Smooth muscle cell of the brain vasculature (primary cell): ENCODE results near the gene TUBGCP2.

ENCODE experiments used
- DNase-seq: peaks from one replicate; pipeline ENCODE4 v3.0.0-alpha.2; 2012; ENCODE audit warnings: low read depth, low spot score

The TUBGCP2 gene

DNA sequence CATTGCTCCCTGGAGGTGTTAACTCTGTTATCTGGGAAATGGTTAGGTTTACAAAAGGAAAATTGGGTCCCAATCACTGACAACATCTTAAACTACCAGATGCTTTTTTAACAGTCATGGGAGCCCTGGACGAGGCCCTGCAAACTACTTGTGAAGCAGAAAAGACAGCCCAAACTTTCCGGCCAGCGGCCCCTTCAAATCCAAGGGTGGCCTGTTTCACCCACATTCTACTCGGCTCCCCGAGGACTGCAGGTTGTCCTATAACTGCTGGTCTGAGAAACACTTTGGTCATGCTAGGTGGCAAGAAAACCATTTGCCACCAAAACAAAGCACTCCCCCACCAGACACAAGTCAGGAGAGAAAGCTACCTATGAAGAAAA lies 2.6 kb downstream of the TUBGCP2 start:
- no peak for DNase-seq

DNA sequence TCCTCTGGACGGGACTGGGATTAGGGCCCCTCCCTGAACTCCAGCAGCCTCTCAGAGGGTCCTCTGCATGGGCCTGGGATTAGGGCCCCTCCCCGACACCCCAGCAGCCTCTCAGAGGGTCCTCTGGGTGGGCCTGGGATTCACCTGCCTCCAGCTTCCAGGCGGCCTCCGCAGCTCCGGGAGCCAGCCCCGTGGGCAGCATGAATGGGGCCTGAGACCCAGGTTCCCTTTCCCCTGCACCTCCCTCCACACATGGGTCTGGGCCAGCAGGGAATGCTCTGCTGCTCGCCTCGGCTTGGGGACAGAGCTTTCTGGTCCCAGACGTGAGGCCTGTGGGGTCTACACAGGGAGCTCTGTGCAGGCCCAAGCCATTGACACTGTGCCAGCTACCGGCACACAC lies 5.5 kb downstream of the TUBGCP2 start:
- DNase-seq = no peak

DNA sequence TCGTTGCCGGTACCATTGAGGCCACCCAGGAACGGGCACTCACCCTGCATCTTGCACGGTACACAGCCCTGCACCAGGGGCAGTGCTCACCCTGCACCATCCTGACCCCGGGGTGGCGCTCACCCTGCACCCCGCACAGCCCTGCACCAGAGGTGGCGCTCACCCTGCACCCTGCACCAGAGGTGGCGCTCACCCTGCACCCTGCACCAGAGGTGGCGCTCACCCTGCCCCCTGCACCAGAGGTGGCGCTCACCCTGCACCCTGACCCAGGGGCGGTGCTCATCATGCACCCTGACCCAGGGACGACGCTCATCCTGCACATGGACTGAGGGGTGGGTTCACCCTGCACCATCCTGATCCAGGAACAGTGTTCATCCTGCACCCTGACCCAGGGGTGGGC lies 6.4 kb downstream of the TUBGCP2 start:
- DNase-seq = no peak

- DNase-seq = no peak
These were observed 8.9 kb downstream of the TUBGCP2 start for GRCh38 chr10:133299738-133300137.

DNA sequence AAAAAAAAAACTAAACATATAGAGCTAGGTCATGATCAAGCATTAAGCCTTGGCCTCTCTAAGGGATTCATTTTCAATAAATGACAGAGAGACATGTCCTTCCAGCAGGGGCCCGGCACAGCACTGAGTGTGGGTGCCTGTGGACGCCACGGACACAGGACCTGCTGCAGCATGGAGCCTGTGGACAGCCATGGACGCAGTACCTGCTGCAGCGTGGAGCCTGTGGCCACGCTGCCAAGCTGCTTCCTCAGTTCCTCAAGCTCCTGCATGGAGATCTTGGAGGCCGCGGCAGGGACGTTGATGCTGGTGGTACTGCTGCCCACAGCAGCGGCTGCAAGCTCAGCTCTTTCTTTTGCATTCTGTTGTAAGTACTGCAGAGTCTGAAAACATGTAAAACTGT lies 9.4 kb downstream of the TUBGCP2 start:
- DNase-seq = no peak

DNA sequence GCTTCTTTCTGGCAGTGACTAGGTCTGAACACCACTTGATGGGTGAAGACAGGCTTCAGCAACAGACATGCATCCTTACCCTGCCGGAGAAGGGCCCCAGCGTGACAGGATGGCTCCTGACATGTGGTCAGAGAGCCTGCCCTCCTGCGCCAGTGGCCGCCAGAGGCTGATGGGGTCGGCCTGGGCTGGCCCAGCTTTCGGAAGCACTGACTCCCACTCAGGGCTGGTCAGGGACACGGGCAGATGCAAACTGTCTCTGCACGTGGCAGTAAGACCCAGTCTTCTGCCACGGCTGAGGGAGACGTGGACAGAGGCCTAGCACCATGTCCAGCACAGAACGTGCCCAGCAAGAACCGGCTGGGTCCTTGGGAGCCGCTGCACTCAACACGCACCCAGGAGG lies 10.2 kb downstream of the TUBGCP2 start:
- DNase-seq = no peak

DNA sequence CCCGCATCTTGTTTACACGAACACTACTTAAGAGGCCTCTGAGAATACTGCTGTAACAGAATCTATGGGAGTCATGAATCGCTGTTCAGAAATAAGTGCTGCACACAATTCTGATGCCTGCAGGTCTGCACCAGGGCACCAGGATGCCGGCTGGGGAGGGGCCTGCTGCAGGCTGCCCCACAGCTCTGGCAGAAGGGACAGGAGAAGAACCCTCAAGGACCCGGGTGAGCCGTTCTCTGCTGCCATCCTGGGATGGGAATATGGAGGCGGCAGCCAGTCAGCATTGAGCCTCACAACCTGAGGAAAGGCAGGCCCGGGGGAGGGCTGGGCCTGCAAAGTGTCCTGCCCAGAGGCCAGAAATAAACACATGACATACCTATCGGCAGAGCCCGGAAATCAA lies 11.2 kb downstream of the TUBGCP2 start:
- DNase-seq = no peak

DNA sequence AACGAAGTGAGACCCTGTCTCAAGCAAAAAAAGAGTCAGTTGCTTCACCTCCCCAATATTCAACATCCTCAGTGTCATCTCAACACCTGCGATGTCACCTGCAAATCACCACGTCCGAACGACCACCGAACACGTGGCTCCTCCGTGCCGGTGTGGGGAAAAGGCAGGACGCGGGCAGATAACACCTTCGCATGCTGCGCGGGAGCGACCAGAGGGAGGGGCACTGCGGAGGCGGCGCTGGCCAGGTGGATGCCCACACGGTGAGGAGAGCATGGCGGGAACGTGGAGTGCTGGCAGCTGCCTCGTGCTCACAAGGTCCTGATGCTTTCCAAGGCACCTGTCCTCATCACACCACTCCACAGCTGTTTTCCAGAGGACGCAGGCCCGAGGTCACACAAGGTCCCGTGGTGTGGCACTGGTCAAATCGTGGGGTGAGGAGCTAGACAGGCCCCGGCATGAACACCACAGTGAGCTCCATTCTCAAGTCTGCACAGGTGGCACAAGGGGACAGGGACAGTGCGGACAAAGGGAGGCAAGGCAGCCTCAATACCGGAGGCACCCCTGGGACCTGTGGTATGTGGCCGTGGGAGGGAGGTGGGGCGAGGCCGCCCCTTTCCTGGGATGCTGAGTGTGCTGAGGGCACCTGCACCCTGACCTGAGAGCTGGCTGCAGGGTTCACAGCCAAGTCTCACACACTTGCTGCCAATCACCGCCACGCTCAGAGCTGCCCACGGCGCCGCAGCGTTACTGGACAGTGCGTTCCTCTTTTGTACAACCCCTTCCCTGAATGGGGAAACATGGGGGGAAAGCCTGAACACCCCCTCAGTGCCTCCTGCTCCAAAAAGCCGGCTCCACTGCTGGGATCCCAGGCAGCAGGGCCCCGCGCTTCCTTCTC lies 13.0 kb downstream of the TUBGCP2 start:
- no peak for DNase-seq

GRCh38 chr10:133294189-133294588 lies 14.5 kb downstream of the TUBGCP2 start:
- DNase-seq = no peak

- DNase-seq = no peak
These were observed 14.9 kb downstream of the TUBGCP2 start for GRCh38 chr10:133293810-133294119.

GRCh38 chr10:133292919-133293809 lies 15.5 kb downstream of the TUBGCP2 start:
- no peak for DNase-seq

DNA sequence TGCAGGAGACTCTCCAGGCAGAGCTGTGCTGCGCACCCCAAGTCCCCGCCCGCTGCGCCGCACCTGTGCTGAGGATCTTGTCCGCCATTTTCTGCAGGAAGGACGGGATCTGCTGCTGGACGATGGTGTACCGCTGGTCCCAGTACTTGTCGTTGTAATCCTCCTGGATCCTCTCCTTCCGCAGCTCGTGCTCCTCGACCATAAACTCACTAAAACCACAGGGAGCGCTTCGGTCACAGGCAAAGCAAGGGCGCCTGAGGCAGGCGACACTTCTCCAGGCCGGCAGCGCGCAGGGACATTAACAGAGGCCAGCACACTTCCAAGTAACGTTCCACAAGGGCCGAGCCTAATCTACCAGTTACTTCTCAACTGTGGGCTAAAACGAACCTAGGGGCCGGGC lies 18.9 kb downstream of the TUBGCP2 start:
- no peak for DNase-seq

DNA sequence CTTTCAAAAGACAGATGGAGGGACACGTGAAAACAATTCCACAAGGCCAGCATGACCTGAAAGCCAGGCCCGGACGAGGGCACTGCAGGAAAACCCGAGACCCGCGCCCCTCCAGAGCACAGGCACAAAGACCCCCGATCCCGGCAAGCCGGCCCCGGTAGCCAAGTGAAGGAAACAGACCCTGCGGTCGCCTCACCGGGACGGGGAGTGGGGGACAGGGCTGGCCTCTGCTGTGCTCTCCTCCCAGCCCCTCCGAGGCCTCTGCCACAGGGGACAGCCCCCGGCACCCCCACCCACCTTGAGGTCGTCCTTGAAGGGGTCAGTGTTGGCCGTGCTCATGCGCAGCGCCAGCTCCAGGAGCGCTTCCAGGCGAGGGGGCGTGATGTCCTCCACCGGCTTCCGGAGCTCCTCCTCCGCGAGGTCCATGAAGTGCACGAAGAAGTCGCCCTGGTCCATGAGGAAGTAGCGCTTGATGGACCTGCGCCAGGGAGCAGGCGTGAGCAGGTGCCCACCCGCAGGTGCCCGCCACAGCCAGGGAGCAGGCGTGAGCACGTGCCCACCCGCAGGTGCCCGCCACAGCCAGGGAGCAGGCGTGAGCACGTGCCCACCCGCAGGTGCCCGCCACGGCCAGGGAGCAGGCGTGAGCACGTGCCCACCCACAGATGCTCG lies 20.7 kb downstream of the TUBGCP2 start:
- DNase-seq = no peak

- no peak for DNase-seq
These were observed 22.3 kb downstream of the TUBGCP2 start for GRCh38 chr10:133286366-133286765.

DNA sequence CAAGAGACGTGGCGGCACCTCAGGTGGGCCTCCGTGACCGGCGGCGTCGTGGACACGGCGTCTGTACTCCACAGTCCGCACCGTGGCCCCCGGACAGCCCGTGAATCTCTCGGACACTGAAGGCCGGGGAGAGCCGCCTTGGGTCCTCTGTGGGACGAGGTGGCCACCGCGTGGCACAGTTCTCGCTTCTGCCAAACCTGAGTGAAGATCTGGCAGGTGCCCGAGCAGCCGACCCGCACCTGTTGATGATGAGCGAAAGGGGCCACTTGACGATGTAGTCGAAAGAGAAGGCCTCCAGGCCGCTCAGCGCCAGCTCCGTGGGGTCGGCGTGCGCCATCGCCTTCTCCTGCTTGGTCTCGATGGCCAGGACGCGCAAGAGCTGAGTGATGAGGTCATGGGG lies 23.5 kb downstream of the TUBGCP2 start:
- DNase-seq = no peak

DNA sequence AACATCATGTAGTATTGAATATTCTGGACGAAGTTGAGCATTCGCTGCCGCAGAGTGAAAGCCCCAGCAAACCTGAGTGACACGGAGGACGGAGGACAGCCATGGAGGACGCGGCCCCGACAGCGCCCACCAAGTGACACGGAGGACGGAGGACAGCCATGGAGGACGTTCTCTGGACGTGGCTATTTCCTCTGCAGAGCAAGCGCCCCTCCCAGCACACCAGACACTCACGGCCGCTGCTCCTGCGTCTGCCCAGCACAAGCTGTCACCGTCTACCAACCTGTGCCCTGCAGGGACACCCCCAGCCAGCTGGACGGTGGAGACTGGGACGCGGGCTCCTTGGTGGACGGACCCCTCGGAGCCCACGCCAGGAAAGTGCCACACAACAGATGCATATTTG lies 24.7 kb downstream of the TUBGCP2 start:
- DNase-seq = no peak

- no peak for DNase-seq
These were observed 25.8 kb downstream of the TUBGCP2 start for GRCh38 chr10:133282846-133283390.

GRCh38 chr10:133281628-133282372 lies 26.9 kb downstream of the TUBGCP2 start:
- no peak for DNase-seq

DNA sequence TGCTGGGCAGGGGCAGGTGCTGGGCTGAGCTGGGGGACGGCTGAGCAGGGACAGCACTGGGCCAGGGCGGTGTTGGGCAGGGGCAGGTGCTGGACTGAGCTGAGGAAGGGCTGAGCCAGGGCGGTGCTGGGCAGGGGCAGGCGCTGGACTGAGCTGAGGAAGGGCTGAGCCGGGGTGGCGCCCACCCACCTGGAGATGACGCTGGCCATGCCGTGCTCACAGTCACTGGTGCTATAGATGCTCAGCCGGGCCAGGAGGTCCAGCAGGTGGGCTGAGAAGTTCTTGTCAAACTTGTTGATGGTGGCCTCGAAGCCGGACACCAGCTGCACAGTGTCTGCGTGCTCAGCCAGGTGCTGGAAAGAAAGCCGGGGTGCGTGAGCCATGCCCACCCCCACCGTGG lies 27.6 kb downstream of the TUBGCP2 start:
- DNase-seq = no peak

DNA sequence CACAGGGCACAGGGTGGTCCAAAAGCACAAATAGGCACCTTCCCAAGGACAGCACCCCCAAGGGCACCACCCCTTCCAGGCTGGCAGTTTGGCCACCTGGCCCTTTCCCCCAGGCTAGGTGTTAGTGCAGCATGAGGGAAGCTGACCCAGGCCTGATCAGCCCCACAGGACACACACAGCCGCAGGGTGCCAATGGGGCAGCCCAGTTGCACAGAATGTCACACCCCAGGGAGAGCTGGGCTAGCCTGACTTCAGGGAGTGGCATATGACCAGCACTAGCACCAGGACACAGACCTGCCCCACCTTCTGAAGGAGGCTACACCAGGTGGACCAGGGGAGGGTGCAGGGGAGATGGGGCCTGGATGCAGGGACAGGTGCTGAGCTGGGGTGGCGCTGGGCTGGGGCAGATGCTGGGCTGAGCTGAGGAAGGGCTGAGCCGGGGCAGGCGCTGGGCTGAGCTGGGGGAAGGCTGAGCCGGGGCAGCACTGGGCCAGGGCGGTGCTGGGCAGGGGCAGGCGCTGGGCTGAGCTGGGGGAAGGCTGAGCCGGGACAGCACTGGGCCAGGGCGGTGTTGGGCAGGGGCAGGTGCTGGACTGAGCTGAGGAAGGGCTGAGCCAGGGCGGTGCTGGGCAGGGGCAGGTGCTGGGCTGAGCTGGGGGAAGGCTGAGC lies 28.1 kb downstream of the TUBGCP2 start:
- no peak for DNase-seq
